ENCODE results near the gene ITGA6.

The ITGA6 gene

GRCh38 chr2:172416447-172417058, 10.8 kb upstream of the ITGA6 start:
- no peak for DNase-seq

DNA sequence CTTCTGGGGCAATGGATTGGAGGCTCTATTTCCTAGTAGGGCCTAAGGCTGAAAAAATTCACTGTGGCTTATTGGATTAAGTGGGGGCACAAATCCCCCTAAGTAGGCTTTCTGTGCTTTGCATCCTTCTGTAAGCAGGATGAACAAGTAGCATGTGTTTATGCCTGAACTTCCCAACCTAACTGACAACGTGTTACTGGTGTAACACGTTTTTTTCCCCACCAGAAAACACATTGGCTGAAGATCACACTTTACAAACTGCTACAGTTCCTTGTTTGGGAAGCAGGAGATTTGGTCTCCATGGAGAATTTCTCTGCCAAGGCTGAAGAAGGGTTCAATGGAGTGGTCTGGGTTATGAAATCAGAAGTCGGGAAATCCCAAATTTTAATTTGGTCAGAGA, 7.2 kb upstream of the ITGA6 start:
- DNase-seq = no peak

DNA sequence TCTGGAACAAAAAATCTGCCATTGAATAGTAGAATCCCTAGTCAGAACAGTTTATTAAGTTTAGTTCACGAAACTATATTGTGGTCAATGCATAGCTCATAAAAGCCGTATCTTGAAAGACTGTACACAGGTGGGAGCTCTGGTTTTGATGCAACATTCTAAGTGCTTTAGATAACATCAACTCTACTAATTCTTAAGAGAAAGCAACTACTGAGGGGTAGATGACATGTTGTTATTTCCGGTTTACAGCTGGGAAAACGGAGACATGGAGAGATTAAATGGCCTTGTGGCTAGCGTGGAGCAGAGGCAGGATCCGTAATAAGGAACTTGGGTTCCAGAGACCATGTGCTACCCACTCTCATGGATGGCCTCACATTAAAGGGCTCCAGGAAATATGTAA, 4.2 kb upstream of the ITGA6 start:
- DNase-seq = no peak

- DNase-seq = no peak
These were observed 2.0 kb upstream of the ITGA6 start for GRCh38 chr2:172425336-172425735.

GRCh38 chr2:172426635-172427255, 641 bp upstream of the ITGA6 start:
- DNase-seq = no peak

GRCh38 chr2:172427990-172428831, 825 bp downstream of the ITGA6 start:
- DNase-seq = no peak

DNA sequence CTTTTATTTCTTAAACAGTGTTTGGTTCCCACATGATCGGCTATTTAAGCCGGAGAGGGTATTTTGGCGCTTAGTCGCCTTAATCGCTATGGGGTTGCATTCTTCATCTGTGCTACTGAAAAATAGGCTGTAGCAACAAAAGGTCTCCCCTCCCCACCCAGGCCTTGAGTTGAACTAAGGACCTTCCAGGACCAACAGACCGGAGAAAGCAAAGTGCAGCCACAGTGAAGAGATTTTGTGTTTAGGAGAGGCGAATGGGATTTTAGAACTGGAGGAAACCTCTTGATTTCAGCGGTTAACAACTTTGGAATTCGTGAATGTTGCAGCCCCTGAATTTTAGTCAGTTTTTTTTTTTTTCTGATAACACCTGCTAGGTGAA, 1.4 kb downstream of the ITGA6 start:
- DNase-seq = no peak

- no peak for DNase-seq
These were observed 2.0 kb downstream of the ITGA6 start for GRCh38 chr2:172429301-172429968.

DNA sequence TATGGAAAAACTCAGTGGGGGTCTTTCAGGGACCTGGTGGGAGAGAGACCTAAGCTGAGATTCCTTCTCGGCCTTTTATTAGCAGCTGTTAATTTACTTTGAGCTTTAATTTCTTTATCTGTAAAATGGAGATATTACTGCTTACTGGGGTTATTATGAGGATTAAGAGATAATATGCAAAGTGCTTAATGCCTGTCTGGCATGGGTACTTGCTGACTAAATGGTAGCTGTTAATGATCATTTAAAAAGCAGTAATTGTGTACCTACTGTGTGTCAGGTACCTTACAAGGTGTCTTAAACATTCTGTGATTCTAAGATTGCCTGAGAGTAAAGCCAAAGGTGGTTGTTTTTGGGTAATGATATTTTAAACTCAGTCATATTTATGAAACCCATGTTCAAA, 2.6 kb downstream of the ITGA6 start:
- DNase-seq = no peak

DNA sequence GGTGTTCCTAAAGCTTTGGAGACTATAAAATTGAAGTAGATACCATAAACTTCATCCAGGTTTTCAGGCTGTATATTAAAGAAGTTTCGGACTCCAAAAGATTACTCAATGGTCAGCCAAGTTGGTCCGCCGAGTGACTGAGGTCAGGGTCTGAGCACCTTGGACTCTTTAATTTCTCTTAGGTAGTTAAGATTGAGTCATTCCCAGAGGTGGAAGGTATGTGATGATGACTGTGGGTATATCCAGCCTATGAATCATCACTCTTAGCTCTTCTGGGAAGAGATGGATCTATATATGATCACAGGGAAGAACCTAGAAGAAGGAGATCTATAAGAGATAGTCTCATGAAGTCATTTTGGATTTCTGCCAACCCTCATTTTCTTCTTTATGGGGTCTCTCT, 3.3 kb downstream of the ITGA6 start:
- no peak for DNase-seq

DNA sequence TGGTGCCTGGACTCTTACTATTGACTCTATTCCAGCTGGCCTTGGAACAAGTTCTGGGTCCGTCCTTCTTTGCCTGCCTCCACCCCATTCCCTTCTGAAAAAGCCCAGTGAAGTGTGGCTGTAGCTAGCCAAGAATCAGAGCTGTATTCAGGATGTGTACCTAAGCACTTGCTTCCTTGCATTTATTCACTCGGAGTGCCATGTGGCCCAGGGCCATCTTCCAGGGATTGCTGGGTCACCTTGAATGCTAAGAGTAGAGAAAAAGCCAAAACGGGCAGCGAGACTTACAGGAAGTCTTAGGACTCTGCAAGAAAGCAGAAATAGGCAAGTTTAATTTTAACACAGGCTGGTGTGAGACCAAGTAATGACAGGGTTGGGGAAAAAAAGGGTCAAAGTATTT, 4.1 kb downstream of the ITGA6 start:
- no peak for DNase-seq

- no peak for DNase-seq
These were observed 4.6 kb downstream of the ITGA6 start for GRCh38 chr2:172431993-172432392.

DNA sequence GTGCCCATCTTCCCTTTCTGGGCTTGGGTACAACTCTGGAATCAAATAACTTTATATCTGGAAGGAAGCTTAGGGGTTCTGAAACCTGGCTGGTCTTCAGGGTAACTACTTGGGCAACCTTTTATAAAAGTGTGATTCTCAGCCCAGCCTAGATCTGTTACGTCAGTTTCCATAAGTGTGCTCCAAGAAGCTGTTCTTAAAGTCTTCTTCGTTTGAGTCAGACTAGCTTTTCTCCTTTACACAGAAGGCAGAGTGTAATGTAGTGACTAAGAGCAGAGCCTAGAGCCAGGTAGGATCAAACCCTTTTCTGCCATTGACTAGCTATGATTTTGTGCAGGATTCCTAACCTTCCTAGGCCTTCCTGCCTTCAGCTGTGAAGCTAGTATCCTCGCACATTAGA, 5.8 kb downstream of the ITGA6 start:
- no peak for DNase-seq

DNA sequence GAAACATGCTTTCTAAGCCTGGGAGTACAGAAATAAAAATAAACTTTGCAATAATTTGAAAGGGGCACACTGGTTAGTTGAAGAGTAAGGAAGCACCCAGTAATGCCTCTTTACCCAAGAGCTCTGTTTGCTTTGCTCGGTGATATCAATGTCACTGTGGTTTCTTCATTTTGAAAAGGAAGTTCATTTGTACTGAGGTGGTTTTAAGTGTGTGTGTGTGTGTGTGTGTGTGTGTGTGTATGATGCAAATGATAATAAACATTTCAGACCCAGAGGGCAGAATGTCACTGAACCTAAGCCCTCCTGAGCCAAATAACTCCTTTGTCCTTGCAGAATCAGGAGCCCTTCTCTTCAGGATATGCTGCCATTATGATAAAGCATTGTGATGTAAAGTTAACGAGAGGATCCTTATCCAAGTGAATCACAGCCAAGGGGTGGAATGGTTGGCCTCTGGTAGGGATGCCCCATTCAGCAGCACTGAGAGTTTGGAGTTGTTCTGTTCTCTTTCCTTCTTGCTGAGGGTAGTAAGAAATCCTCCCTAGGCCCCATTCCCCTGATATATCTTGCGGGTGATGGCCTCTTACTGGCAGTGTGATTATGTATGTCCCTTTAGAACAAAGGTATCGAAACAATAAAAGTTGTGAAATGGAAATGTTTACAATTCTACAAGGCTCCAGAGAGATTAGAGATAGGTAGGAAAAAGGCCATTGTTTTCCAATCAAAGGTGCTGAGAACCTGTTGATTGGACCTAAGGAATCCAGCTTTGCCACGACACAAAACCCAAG, 7.6 kb downstream of the ITGA6 start:
- no peak for DNase-seq

DNA sequence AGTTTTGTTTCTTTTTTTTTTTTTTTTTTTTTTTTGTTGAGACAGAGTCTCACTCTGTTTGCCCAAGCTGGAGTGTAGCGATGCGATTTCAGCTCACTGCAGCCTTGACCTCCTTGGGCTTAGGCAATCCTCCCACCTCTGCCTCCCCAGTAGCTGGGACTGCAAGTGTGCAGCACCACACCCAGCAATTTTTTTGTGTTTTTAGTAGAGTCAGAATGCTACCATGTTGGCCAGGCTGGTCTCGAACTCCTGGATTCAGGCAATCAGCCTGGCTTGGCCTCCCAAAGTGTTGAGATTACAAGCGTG, 8.2 kb downstream of the ITGA6 start:
- no peak for DNase-seq

DNA sequence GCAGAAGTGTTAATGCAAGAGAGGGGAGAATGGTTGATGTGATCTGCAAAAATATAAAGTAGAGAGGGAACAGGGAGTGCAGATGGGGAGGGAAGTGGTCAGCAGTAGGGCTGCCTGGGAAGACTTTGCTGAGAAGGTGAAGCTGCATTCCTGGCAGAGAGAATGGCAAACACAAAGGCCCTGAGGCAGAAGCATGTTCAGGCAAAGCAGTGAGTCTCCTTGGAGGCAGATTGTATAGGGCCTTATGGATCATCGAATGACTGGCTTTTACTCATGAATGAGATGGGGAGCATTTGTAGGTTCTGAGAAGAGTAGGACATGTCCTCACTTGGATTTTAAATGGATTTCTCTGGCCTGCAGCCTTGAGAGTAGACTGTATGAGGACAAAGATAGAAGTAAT, 9.5 kb downstream of the ITGA6 start:
- no peak for DNase-seq

DNA sequence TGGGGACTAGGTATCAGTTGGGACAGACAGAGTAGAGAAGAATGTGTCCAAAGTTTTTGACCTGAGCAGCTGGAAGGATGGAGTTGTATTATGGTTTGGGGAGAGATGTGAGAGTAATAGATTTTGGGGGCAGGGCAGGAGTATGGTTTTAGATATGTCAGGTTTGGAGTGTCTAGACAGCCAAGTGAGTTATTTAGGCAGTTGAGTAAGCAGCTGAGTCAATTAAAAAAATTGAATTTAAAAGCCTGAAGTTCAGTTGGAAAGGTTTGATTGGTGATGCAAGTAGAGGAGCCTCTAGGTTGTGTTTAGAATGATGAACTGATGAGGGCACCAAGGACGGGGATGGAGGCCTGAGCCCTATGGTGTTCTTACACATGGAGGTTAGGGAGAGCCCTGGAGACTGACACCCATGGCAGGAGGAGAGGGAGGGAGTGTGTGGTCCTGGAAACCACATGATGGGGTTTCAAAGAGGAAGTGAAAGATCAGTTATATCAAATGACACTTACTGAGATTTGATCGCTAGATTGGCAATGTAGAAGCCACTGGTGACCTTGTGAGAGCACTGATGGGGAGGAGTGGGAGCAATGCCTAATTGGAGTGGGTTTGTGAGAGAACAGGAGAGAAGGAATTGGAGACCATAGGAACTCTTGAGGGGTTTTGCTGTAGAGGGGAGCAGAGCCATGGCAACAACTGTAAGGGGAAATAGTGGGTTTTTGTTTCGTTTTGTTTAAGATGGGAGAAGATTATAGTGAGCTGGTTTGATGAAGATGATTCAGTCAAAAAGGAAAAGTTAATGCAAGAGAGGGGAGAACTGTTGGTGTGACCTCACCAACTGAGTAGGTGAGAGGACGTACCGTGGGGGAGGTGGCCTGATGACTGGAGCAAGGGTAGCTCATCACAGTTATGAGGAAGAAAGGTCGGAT, 10.3 kb downstream of the ITGA6 start:
- DNase-seq = no peak

DNA sequence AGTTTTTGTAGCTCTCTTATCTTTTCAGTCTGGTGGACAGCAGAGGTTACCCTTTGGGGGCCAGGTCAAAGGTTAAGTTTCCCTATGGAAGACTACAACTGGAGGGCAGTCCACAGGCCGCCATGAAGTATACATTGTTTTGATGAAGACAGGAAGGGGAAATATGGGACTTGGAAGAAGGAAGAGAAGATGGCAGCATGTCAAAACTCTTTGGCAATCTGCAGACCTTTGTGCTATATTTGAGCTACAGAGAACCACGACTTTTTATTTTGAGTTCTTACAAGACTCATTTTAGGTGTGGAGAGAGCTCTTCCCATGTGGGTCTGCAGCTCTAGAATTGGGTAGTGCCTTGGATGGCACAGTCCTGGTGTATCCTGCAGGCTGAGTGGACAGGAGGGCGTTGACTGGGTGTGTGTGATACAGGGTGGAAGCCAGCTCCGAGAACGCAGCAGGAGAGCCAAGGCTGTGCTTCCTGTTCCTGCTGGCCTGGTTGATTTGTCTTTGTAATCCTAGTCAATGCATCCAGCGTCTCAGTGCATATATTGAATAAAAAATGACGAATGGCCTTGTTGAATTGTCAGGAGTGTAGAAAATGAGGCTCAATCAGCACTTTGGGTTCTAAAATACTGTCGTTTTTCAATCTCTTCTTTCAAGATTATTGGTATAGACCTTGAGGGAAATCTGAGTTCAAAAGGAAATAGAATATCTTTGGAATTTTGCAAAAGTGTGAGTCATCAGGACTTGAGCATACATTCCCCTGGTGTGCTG, 11.5 kb downstream of the ITGA6 start:
- DNase-seq = no peak

- no peak for DNase-seq
These were observed 12.1 kb downstream of the ITGA6 start for GRCh38 chr2:172439509-172439860.

- no peak for DNase-seq
These were observed 12.5 kb downstream of the ITGA6 start for GRCh38 chr2:172439911-172440310.

- DNase-seq = no peak
These were observed 13.4 kb downstream of the ITGA6 start for GRCh38 chr2:172440795-172441194.
